ENCODE results near the gene LENEP.

Gene LENEP

GRCh38 chr1:155011437-155012025 lies 18.1 kb downstream of the LENEP start:
- FAIRE-seq = no peak

- FAIRE-seq = no peak
Measured at GRCh38 chr1:155012026-155012546, 18.7 kb downstream of the LENEP start.

GRCh38 chr1:155012776-155013602 lies 19.6 kb downstream of the LENEP start:
- FAIRE-seq = no peak

- no peak for FAIRE-seq
Measured at GRCh38 chr1:155013632-155014031, 20.2 kb downstream of the LENEP start.

GRCh38 chr1:155014709-155015508 lies 21.5 kb downstream of the LENEP start:
- FAIRE-seq = no peak

GRCh38 chr1:155015527-155016230 lies 22.3 kb downstream of the LENEP start:
- FAIRE-seq = no peak

GRCh38 chr1:155016231-155016831 lies 22.9 kb downstream of the LENEP start:
- FAIRE-seq = no peak

- FAIRE-seq = no peak
Measured at GRCh38 chr1:155017041-155017945, 23.9 kb downstream of the LENEP start.

GRCh38 chr1:155017946-155018316 lies 24.5 kb downstream of the LENEP start:
- FAIRE-seq = no peak

- no peak for FAIRE-seq
Measured at GRCh38 chr1:155018617-155019348, 25.4 kb downstream of the LENEP start.

GRCh38 chr1:155019377-155020245 lies 26.2 kb downstream of the LENEP start:
- FAIRE-seq = no peak

GRCh38 chr1:155022136-155022926 lies 28.9 kb downstream of the LENEP start:
- no peak for FAIRE-seq

- FAIRE-seq = no peak
Measured at GRCh38 chr1:155022927-155023236, 29.5 kb downstream of the LENEP start.

GRCh38 chr1:155023627-155024026 lies 30.2 kb downstream of the LENEP start:
- no peak for FAIRE-seq

GRCh38 chr1:155024315-155024714 lies 30.9 kb downstream of the LENEP start:
- no peak for FAIRE-seq

GRCh38 chr1:155026154-155026553 lies 32.8 kb downstream of the LENEP start:
- no peak for FAIRE-seq

- no peak for FAIRE-seq
Measured at GRCh38 chr1:155026588-155026987, 33.2 kb downstream of the LENEP start.

GRCh38 chr1:155029513-155030242 lies 36.3 kb downstream of the LENEP start:
- FAIRE-seq = no peak

Measured in colon (tissue), 2 donors.